GM23338 (cell line): ENCODE data around the gene ABCF2. TPM values are rescaled to one million over a fixed set of nuclear protein-coding genes. Genes with fewer than 3 reads are reported as not detected.

ENCODE experiments used
- ATAC-seq: fragments of 200-7000 bp; cut with Tn5 transposase; 3 replicates; pipeline ENCODE4 v1.9.1; 2020
- DNase-seq: peaks from one replicate; pipeline ENCODE4 v3.0.0-alpha.2; 2015; ENCODE audit warnings: low spot score
- H2AFZ ChIP-seq: fragments of 200-600 bp; sonication (generic); 2 replicates; pipeline ENCODE4 v1.8.0; 2016; ENCODE audit warnings: antibody characterized with exemption, mild to moderate bottlenecking, moderate library complexity
- H3F3A ChIP-seq: fragments of 200-600 bp; sonication (generic); replicated peaks from 2 replicates; pipeline ENCODE4 v1.8.0; 2017; ENCODE audit warnings: antibody characterized with exemption, mixed run types, low read depth
- H3K27ac ChIP-seq: fragments of 200-600 bp; sonication (generic); 2 replicates; pipeline ENCODE4 v1.6.1; 2016; ENCODE audit warnings: low read depth
- H3K27me3 ChIP-seq: fragments of 200-600 bp; sonication (generic); 2 replicates; pipeline ENCODE4 v1.8.0; 2016; ENCODE audit warnings: mild to moderate bottlenecking, mixed run types, moderate library complexity; ENCODE audit not compliant: insufficient read depth
- H3K36me3 ChIP-seq: fragments of 200-600 bp; sonication (generic); 2 replicates; pipeline ENCODE4 v1.8.0; 2016; ENCODE audit warnings: mild to moderate bottlenecking; ENCODE audit not compliant: insufficient read depth
- H3K4me1 ChIP-seq: fragments of 200-600 bp; sonication (generic); 2 replicates; pipeline ENCODE4 v1.8.0; 2016; ENCODE audit warnings: mild to moderate bottlenecking, moderate library complexity; ENCODE audit not compliant: insufficient read depth
- H3K4me2 ChIP-seq: fragments of 200-600 bp; sonication (generic); 2 replicates; pipeline ENCODE4 v1.7.1; 2017; ENCODE audit warnings: mixed run types
- H3K4me3 ChIP-seq: fragments of 200-600 bp; sonication (generic); 2 replicates; pipeline ENCODE4 v1.6.1; 2016; ENCODE audit warnings: mixed run types
- H3K79me2 ChIP-seq: fragments of 200-600 bp; sonication (generic); replicated peaks from 2 replicates; pipeline ENCODE4 v1.8.0; 2017; ENCODE audit warnings: mild to moderate bottlenecking; ENCODE audit not compliant: insufficient read depth
- H3K9me2 ChIP-seq: fragments of 200-600 bp; sonication (generic); 2 replicates; pipeline ENCODE4 v1.8.0; 2017; ENCODE audit not compliant: insufficient read depth
- H4K20me1 ChIP-seq: fragments of 200-600 bp; sonication (generic); replicated peaks from 2 replicates; pipeline ENCODE4 v1.8.0; 2017; ENCODE audit warnings: mild to moderate bottlenecking; ENCODE audit not compliant: insufficient read depth
- H3K27ac Mint-ChIP-seq: 2 replicates; pipeline ENCODE4 v1.8.0; 2020; ENCODE audit warnings: inconsistent platforms, mild to moderate bottlenecking, moderate library complexity, mixed read lengths
- H3K27me3 Mint-ChIP-seq: 3 replicates; pipeline ENCODE4 v1.8.0; 2022; ENCODE audit warnings: low read depth, mild to moderate bottlenecking, moderate library complexity, mixed read lengths, inconsistent platforms; ENCODE audit not compliant: insufficient read depth, poor library complexity
- H3K36me3 Mint-ChIP-seq: 3 replicates; pipeline ENCODE4 v1.8.0; 2021; ENCODE audit warnings: low read depth, mild to moderate bottlenecking, inconsistent platforms, moderate library complexity, mixed read lengths
- H3K4me1 Mint-ChIP-seq: 3 replicates; pipeline ENCODE4 v1.8.0; 2020; ENCODE audit warnings: mild to moderate bottlenecking, inconsistent platforms, mixed read lengths
- H3K4me3 Mint-ChIP-seq: 3 replicates; pipeline ENCODE4 v1.8.0; 2021; ENCODE audit warnings: moderate library complexity, mild to moderate bottlenecking, inconsistent platforms, mixed read lengths
- H3K9me3 Mint-ChIP-seq: 3 replicates; pipeline ENCODE4 v1.8.0; 2020; ENCODE audit warnings: moderate library complexity, mild to moderate bottlenecking, inconsistent platforms, mixed read lengths
- CREB1 ChIP-seq: fragments of 250-450 bp; sonication (Bioruptor Pico); IDR thresholded peaks from 2 replicates; pipeline ENCODE4 v1.5.0; 2020; ENCODE audit warnings: low read depth, mild to moderate bottlenecking, moderate library complexity
- EZH2phosphoT487 ChIP-seq: fragments of 200-600 bp; sonication (generic); IDR thresholded peaks from one replicate; pipeline ENCODE4 v1.8.1; 2018; ENCODE audit warnings: antibody characterized with exemption; ENCODE audit not compliant: unreplicated experiment
- JUNB ChIP-seq: IDR thresholded peaks from one replicate; pipeline ENCODE4 v1.6.1; 2016; ENCODE audit warnings: antibody characterized with exemption; ENCODE audit not compliant: unreplicated experiment
- NANOG ChIP-seq: IDR thresholded peaks from 2 replicates; pipeline ENCODE4 v1.6.1; 2016; ENCODE audit warnings: antibody characterized with exemption, borderline replicate concordance
- POLR2AphosphoS5 ChIP-seq: IDR thresholded peaks from 2 replicates; pipeline ENCODE4 v1.6.1; 2016; ENCODE audit warnings: antibody characterized with exemption, low read depth
- STAT1 ChIP-seq: IDR thresholded peaks from one replicate; pipeline ENCODE4 v1.6.1; 2016; ENCODE audit warnings: antibody characterized with exemption; ENCODE audit not compliant: unreplicated experiment
- ZNF114 ChIP-seq: fragments of 250-450 bp; sonication (Bioruptor Pico); IDR thresholded peaks from 2 replicates; pipeline ENCODE4 v1.5.0; 2020; ENCODE audit warnings: mild to moderate bottlenecking, moderate library complexity
- ZNF331 ChIP-seq: fragments of 250-450 bp; sonication (Bioruptor Pico); IDR thresholded peaks from 2 replicates; pipeline ENCODE4 v1.5.0; 2020; ENCODE audit warnings: low read depth, mild to moderate bottlenecking, moderate library complexity
- polyA plus RNA-seq: library from polyadenylated mRNA; unstranded; fragments of >200 nt; fragmentation: Nextera tagmentation; extraction: Ambion mirVana; gene quantifications from 2 replicates; pipeline ENCODE4 v1.2.1, GENCODE V29; 2016
- total RNA-seq: library from RNA; depleted of rRNA; stranded (reverse); fragments of >200 nt; shearing (Covaris generic); gene quantifications from 2 replicates; pipeline ENCODE4 v1.2.3, GENCODE V29; 2014
- TF ChIP-seq, protein P1 (sequence below): IDR thresholded peaks from one replicate; pipeline ENCODE4 v1.6.1; 2018; ENCODE audit warnings: antibody characterized with exemption; ENCODE audit not compliant: unreplicated experiment
- TF ChIP-seq, protein P2 (sequence below), 2 experiments: fragments of 200-600 bp in 1 of 2; sonication (generic) in 1 of 2; conservative IDR thresholded peaks; 2 replicates each; pipeline versions ENCODE4 v1.5.1 to v1.6.1; 2016 to 2017; ENCODE audit warnings: antibody characterized with exemption in 2 of 2, low read depth in 2 of 2, mild to moderate bottlenecking in 2 of 2, moderate library complexity in 1 of 2
- TF ChIP-seq, protein P3 (sequence below): IDR thresholded peaks from 2 replicates; pipeline ENCODE4 v1.6.1; 2016; ENCODE audit warnings: antibody characterized with exemption

Gene ABCF2
- total and polyA plus RNA-seq, 2 experiments from 2014 or later, result 18.7 to 58.7 TPM

GRCh38 chr7:151179946-151180345 is 47.1 kb downstream of the ABCF2 start:
- Histone ChIP-seq H4K20me1 (no peaks in the 10 kb centered on the region), H3F3A (no peaks in the 10 kb centered on the region), H3K36me3 (no peaks in the 10 kb centered on the region), H3K9me2 (0 out of 2 replicates have a peak, but pooled peaks cover 5% of the 10 kb centered on the region), H2AFZ (no peak overlapping the region), H3K4me2 (no peak overlapping the region), H3K4me3 (no peak overlapping the region), H3K27ac (no peak overlapping the region), H3K79me2 (no peaks in the 10 kb centered on the region), H3K27me3 (peaks cover 14% of the 10 kb centered on the region), H3K4me1 (no peaks in the 10 kb centered on the region)
- TF ChIP-seq ZNF114 (CRISPR knock-in tag) (no peak), ZNF331 (CRISPR knock-in tag) (no peak), STAT1 (no peak), NANOG (no peak), CREB1 (CRISPR knock-in tag) (no peak), EZH2phosphoT487 (no peak), JUNB (no peak), POLR2AphosphoS5 (no peak)
- TF ChIP-seq, protein P1, sequence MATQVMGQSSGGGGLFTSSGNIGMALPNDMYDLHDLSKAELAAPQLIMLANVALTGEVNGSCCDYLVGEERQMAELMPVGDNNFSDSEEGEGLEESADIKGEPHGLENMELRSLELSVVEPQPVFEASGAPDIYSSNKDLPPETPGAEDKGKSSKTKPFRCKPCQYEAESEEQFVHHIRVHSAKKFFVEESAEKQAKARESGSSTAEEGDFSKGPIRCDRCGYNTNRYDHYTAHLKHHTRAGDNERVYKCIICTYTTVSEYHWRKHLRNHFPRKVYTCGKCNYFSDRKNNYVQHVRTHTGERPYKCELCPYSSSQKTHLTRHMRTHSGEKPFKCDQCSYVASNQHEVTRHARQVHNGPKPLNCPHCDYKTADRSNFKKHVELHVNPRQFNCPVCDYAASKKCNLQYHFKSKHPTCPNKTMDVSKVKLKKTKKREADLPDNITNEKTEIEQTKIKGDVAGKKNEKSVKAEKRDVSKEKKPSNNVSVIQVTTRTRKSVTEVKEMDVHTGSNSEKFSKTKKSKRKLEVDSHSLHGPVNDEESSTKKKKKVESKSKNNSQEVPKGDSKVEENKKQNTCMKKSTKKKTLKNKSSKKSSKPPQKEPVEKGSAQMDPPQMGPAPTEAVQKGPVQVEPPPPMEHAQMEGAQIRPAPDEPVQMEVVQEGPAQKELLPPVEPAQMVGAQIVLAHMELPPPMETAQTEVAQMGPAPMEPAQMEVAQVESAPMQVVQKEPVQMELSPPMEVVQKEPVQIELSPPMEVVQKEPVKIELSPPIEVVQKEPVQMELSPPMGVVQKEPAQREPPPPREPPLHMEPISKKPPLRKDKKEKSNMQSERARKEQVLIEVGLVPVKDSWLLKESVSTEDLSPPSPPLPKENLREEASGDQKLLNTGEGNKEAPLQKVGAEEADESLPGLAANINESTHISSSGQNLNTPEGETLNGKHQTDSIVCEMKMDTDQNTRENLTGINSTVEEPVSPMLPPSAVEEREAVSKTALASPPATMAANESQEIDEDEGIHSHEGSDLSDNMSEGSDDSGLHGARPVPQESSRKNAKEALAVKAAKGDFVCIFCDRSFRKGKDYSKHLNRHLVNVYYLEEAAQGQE, result no peak
- TF ChIP-seq, protein P2, sequence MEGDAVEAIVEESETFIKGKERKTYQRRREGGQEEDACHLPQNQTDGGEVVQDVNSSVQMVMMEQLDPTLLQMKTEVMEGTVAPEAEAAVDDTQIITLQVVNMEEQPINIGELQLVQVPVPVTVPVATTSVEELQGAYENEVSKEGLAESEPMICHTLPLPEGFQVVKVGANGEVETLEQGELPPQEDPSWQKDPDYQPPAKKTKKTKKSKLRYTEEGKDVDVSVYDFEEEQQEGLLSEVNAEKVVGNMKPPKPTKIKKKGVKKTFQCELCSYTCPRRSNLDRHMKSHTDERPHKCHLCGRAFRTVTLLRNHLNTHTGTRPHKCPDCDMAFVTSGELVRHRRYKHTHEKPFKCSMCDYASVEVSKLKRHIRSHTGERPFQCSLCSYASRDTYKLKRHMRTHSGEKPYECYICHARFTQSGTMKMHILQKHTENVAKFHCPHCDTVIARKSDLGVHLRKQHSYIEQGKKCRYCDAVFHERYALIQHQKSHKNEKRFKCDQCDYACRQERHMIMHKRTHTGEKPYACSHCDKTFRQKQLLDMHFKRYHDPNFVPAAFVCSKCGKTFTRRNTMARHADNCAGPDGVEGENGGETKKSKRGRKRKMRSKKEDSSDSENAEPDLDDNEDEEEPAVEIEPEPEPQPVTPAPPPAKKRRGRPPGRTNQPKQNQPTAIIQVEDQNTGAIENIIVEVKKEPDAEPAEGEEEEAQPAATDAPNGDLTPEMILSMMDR (conservative IDR thresholded peaks at IDR 0.05; ENCODE audit: low read depth in 2 of 2), result no peak
- TF ChIP-seq, protein P3, sequence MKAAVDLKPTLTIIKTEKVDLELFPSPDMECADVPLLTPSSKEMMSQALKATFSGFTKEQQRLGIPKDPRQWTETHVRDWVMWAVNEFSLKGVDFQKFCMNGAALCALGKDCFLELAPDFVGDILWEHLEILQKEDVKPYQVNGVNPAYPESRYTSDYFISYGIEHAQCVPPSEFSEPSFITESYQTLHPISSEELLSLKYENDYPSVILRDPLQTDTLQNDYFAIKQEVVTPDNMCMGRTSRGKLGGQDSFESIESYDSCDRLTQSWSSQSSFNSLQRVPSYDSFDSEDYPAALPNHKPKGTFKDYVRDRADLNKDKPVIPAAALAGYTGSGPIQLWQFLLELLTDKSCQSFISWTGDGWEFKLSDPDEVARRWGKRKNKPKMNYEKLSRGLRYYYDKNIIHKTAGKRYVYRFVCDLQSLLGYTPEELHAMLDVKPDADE, result no peak
- no peak for DNase-seq
- Mint-ChIP-seq H3K9me3 (peaks cover 6% of the 10 kb centered on the region; the same call in 2 of the 3 replicates), H3K4me1 (peaks cover 12% of the 10 kb centered on the region), H3K36me3 (no peaks in the 10 kb centered on the region), H3K27ac (no peak overlapping the region), H3K27me3 (peaks cover 16% of the 10 kb centered on the region), H3K4me3 (no peak overlapping the region)
- no peak for ATAC-seq
